Activated CD4-positive, alpha-beta T cell treated with anti-CD3 and anti-CD28 coated beads, Interleukin-2, amount 50 U/mL, for 16 hours (primary cell): Measurements from ENCODE around the gene MRPL51.
A peak's percentile ranks its signal among the peaks of the same experiment; 100 is the strongest.

ENCODE experiments used
- DNase-seq: peaks from one replicate; pipeline ENCODE4 v3.0.0-alpha.2; 2020

The MRPL51 gene

DNA sequence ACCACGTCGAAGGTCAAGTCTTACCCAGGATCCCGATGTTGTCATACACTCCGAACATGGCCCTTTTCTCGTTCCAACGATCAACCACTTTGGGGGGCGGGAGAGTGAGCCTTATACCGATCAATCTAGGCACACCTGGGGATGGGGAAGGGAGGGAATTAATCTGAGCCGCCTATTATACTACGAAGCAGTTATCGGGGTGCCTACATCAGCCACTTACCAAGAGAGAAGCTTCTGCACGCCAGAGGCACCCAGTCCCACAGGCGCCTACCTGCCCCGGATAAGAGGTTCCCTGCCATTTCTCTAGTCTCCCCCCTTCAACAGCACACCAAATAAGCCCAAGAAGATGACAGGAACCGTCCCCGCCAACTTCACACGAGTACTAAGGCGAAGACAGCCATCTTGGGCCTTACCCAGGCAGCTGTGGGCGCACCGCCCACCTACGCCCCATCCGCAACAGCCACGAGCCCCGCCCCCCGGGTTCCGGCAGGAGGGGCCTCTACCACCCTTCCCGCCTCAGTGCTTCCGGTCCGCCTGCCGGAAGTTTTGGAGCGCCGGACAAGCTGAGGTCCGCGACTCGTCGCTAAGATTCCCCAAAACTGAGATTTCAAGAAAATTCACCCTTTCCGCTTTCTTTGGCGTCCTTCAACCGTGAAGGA is at the start of gene MRPL51:
Gene MRPL51 (minus strand): TSS at position 425 of the 659 bp plus-strand sequence. CDS start 126 bp downstream, at position 299.
- peak; percentile 96 for DNase-seq

DNA sequence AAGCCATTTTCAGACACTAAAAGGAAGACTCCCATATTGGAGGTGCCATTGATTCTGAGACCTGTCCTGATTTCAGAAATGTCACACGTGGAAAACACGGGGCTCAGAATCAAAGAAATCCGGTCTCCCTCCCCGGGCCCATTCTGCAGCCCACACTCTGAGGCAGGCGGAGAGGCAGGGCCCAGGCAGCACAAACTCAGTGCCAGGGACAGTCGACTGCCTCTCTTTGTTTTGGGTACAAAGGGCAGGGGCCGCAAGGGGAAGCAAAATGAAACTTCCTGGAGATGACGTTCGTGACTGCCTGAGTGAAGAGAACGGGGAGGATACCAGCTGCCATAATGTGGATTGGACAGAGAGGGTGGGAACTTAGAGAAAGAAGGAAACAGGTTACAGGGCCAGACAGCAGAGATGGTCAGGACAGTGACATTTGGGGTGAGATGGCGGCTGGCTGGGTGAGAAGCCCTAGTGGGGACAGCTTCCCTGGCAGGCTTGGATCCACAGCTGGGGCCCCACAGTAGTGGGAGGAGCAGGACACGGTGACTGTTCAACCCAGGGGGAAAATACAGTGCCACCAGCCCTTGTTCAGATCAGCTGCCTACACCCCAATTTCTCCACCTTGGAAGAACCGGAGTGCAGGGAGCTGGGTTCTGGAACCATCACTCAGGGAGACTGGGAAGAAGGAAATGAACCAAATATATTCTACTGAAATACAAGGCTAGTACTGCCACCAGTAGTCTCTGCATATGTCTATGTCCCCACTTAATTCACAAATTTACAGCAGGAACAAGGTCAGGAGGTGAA is 49.3 kb upstream of the MRPL51 start:
- DNase-seq = no peak

DNA sequence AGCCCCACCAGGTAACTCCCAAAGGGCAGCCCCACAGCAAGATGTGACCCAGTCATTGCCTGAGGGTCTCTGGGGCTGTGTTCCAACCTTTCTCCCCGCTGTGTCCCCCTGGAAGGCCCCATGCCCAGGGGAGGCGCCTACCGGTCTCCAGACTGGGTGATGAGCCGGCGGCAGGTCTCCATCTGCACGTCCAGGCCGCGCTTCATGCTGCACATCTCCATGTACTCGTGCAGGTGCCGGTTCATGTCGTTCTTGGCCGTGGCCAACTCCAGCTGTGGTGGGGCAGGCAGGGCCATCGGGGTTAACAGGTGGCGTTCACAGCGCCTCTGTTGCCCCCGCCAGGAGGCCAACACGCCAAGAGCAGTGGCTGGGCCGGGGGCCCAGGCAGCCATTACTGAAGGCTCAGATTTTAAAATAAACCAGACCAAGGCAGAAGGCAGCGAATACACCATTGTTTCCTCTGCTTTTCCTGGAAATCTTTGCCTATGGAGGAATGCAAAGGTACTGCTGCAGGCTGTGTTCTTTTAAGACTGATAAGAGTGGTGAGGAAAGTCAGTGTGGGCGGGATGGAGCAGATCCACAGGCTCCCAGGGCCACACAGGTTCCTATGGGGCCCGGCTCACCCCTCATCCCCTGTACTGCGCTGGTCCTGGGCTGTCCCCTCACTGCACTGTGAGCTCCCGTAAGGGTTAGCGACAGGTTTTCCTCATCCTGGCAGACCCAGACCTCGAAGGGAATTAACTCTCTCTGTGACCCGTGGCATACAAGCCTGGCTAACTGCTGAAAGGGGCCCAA is 48.5 kb upstream of the MRPL51 start:
- no peak for DNase-seq

DNA sequence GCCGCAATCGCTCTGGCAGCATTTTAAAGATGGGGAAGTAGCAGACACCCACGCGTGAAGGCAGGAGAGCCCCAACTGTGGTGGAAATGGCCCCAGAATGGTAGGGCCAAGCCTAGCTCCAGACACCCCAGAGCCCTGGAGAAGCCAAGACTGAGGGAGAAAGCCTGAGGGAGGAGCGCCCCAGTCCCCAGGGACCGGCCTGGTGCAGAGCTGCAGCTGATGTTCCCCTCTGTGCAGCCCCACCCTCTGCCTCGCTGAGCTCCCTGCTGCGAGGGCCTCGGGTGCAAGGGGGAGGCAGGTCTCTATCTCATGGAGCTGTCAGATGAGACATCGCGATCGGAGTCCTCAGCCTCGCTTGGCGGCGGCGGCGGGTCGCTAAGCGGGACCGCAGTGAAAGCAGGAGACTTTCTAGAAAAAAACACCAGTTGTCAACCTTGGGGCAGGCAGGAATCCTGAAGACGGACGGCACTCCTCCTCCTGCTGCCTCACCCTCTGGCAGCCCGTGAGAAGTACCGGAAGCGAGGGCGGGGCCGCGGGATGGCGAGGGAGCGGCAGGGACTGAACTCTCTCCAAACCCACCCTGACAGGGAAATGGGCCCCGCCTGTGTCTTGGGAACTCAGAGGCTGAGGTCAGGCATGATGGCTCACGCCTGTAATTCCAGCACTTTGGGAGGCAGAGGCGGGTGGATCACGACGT is 47.3 kb upstream of the MRPL51 start:
- DNase-seq = peak; percentile 59

DNA sequence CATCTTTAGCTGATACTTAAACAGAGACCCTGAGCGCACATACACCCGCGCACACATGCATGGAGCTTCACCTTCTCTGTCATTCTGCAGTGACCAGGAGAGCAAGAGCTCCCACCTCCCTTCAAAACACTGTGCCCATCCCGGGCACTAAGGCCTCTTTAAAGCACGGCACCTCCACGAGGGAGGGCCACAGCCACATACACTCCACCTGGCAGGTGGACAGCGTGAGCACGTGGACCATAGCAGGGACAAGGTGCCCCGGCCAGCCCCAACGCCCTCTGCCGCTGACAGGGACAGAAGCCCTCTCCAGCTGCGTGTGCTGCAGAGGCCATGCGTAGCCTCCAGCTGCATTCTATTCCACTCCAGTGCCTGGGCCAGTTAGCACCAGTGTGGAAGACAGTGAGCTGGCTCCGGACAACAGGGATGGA is 46.7 kb upstream of the MRPL51 start:
- no peak for DNase-seq

DNA sequence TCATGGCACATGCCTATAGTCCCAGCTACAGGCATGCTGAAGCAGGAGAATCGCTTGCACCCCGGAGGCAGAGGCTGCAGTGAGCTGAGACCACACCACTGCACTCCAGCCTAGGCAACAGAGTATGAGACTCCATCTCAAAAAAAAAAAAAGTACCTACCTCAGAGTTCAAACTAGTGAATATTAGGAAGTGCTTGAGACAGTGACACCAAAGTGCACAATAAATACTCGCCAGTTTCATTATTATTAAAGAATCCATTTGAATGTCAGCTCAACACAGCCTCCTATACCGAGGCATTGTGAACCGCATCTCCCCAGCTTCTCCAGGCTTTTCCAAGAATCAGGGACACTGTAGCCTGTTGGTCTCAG is 46.2 kb upstream of the MRPL51 start:
- peak; percentile 44 for DNase-seq

DNA sequence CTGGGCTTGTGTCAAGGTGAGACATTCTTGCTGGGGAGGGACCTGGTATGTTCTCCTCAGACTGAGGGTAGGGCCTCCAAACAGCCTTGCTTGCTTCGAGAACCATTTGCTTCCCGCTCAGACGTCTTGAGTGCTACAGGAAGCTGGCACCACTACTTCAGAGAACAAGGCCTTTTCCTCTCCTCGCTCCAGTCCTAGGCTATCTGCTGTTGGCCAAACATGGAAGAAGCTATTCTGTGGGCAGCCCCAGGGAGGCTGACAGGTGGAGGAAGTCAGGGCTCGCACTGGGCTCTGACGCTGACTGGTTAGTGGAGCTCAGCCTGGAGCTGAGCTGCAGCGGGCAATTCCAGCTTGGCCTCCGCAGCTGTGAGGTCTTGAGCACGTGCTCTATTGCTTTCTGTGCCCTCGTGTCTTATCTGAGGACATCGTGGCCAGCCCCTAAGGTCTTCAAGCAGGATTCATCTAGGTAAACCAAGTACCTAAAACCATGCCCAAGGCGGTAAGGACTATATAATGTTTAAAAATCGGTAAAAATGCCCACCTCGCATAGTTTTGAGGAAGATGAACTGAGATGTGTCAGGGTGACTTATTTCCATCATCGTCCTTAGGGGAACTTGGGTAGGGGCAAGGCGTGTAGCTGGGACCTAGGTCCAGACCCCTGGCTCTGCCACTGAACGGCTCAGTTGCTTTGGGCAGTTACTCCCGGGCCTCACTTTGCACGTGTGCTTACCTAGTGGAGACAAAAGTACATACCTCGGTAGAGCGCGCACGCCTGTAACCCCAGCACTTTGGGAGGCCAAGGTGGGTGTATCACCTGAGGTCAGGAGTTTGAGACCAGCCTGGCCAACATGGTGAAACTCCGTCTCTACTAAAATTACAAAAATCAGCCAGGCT is 45.6 kb upstream of the MRPL51 start:
- peak; percentile 64 for DNase-seq

DNA sequence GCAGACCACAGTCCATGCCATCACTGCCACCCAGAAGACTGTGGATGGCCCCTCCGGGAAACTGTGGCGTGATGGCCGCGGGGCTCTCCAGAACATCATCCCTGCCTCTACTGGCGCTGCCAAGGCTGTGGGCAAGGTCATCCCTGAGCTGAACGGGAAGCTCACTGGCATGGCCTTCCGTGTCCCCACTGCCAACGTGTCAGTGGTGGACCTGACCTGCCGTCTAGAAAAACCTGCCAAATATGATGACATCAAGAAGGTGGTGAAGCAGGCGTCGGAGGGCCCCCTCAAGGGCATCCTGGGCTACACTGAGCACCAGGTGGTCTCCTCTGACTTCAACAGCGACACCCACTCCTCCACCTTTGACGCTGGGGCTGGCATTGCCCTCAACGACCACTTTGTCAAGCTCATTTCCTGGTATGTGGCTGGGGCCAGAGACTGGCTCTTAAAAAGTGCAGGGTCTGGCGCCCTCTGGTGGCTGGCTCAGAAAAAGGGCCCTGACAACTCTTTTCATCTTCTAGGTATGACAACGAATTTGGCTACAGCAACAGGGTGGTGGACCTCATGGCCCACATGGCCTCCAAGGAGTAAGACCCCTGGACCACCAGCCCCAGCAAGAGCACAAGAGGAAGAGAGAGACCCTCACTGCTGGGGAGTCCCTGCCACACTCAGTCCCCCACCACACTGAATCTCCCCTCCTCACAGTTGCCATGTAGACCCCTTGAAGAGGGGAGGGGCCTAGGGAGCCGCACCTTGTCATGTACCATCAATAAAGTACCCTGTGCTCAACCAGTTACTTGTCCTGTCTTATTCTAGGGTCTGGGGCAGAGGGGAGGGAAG is 44.7 kb upstream of the MRPL51 start:
- DNase-seq = peak; percentile 86

DNA sequence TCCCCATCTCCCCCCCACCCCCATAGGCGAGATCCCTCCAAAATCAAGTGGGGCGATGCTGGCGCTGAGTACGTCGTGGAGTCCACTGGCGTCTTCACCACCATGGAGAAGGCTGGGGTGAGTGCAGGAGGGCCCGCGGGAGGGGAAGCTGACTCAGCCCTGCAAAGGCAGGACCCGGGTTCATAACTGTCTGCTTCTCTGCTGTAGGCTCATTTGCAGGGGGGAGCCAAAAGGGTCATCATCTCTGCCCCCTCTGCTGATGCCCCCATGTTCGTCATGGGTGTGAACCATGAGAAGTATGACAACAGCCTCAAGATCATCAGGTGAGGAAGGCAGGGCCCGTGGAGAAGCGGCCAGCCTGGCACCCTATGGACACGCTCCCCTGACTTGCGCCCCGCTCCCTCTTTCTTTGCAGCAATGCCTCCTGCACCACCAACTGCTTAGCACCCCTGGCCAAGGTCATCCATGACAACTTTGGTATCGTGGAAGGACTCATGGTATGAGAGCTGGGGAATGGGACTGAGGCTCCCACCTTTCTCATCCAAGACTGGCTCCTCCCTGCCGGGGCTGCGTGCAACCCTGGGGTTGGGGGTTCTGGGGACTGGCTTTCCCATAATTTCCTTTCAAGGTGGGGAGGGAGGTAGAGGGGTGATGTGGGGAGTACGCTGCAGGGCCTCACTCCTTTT is 44.0 kb upstream of the MRPL51 start:
- DNase-seq = peak; percentile 33

DNA sequence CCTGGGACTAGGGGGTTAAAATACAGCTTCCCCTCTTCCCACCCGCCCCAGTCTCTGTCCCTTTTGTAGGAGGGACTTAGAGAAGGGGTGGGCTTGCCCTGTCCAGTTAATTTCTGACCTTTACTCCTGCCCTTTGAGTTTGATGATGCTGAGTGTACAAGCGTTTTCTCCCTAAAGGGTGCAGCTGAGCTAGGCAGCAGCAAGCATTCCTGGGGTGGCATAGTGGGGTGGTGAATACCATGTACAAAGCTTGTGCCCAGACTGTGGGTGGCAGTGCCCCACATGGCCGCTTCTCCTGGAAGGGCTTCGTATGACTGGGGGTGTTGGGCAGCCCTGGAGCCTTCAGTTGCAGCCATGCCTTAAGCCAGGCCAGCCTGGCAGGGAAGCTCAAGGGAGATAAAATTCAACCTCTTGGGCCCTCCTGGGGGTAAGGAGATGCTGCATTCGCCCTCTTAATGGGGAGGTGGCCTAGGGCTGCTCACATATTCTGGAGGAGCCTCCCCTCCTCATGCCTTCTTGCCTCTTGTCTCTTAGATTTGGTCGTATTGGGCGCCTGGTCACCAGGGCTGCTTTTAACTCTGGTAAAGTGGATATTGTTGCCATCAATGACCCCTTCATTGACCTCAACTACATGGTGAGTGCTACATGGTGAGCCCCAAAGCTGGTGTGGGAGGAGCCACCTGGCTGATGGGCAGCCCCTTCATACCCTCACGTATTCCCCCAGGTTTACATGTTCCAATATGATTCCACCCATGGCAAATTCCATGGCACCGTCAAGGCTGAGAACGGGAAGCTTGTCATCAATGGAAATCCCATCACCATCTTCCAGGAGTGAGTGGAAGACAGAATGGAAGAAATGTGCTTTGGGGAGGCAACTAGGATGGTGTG is 43.1 kb upstream of the MRPL51 start:
- peak; percentile 37 for DNase-seq

DNA sequence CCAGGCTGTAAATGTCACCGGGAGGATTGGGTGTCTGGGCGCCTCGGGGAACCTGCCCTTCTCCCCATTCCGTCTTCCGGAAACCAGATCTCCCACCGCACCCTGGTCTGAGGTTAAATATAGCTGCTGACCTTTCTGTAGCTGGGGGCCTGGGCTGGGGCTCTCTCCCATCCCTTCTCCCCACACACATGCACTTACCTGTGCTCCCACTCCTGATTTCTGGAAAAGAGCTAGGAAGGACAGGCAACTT is 42.6 kb upstream of the MRPL51 start:
- no peak for DNase-seq

DNA sequence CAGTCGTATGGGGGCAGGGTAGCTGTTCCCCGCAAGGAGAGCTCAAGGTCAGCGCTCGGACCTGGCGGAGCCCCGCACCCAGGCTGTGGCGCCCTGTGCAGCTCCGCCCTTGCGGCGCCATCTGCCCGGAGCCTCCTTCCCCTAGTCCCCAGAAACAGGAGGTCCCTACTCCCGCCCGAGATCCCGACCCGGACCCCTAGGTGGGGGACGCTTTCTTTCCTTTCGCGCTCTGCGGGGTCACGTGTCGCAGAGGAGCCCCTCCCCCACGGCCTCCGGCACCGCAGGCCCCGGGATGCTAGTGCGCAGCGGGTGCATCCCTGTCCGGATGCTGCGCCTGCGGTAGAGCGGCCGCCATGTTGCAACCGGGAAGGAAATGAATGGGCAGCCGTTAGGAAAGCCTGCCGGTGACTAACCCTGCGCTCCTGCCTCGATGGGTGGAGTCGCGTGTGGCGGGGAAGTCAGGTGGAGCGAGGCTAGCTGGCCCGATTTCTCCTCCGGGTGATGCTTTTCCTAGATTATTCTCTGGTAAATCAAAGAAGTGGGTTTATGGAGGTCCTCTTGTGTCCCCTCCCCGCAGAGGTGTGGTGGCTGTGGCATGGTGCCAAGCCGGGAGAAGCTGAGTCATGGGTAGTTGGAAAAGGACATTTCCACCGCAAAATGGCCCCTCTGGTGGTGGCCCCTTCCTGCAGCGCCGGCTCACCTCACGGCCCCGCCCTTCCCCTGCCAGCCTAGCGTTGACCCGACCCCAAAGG is 42.1 kb upstream of the MRPL51 start:
- DNase-seq = peak; percentile 86

DNA sequence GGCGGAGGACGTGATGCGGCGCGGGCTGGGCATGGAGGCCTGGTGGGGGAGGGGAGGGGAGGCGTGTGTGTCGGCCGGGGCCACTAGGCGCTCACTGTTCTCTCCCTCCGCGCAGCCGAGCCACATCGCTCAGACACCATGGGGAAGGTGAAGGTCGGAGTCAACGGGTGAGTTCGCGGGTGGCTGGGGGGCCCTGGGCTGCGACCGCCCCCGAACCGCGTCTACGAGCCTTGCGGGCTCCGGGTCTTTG is 41.6 kb upstream of the MRPL51 start:
- DNase-seq = no peak

DNA sequence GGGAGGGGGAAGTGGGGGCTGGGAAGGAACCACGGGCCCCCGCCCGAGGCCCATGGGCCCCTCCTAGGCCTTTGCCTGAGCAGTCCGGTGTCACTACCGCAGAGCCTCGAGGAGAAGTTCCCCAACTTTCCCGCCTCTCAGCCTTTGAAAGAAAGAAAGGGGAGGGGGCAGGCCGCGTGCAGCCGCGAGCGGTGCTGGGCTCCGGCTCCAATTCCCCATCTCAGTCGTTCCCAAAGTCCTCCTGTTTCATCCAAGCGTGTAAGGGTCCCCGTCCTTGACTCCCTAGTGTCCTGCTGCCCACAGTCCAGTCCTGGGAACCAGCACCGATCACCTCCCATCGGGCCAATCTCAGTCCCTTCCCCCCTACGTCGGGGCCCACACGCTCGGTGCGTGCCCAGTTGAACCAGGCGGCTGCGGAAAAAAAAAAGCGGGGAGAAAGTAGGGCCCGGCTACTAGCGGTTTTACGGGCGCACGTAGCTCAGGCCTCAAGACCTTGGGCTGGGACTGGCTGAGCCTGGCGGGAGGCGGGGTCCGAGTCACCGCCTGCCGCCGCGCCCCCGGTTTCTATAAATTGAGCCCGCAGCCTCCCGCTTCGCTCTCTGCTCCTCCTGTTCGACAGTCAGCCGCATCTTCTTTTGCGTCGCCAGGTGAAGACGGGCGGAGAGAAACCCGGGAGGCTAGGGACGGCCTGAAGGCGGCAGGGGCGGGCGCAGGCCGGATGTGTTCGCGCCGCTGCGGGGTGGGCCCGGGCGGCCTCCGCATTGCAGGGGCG is 41.0 kb upstream of the MRPL51 start, which contains the start of gene GAPDH:
Gene GAPDH (plus strand): TSS at position 595 of the 772 bp plus-strand sequence. CDS start 316 bp downstream, outside the sequence.
- DNase-seq = peak; percentile 97

DNA sequence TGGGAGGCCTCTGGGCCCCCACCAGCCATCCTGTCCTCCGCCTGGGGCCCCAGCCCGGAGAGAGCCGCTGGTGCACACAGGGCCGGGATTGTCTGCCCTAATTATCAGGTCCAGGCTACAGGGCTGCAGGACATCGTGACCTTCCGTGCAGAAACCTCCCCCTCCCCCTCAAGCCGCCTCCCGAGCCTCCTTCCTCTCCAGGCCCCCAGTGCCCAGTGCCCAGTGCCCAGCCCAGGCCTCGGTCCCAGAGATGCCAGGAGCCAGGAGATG is 40.5 kb upstream of the MRPL51 start:
- DNase-seq = no peak

DNA sequence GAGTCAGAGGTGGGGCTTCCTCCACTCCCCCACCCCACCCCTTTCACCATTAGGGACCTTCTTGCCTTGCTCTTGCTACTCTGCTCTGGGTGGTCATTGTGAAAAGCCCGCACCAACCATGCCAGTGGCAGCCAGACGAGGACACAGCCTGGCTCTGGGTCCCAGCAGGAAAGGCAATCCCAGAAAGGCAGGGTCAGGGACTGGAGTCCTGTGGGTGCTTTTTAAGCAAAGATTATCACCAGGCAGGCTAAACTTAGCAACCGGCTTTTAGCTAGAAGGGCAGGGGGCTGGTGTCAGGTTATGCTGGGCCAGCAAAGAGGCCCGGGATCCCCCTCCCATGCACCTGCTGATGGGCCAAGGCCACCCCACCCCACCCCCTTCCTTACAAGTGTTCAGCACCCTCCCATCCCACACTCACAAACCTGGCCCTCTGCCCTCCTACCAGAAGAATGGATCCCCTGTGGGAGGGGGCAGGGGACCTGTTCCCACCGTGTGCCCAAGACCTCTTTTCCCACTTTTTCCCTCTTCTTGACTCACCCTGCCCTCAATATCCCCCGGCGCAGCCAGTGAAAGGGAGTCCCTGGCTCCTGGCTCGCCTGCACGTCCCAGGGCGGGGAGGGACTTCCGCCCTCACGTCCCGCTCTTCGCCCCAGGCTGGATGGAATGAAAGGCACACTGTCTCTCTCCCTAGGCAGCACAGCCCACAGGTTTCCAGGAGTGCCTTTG is 40.0 kb upstream of the MRPL51 start:
- peak; percentile 65 for DNase-seq

DNA sequence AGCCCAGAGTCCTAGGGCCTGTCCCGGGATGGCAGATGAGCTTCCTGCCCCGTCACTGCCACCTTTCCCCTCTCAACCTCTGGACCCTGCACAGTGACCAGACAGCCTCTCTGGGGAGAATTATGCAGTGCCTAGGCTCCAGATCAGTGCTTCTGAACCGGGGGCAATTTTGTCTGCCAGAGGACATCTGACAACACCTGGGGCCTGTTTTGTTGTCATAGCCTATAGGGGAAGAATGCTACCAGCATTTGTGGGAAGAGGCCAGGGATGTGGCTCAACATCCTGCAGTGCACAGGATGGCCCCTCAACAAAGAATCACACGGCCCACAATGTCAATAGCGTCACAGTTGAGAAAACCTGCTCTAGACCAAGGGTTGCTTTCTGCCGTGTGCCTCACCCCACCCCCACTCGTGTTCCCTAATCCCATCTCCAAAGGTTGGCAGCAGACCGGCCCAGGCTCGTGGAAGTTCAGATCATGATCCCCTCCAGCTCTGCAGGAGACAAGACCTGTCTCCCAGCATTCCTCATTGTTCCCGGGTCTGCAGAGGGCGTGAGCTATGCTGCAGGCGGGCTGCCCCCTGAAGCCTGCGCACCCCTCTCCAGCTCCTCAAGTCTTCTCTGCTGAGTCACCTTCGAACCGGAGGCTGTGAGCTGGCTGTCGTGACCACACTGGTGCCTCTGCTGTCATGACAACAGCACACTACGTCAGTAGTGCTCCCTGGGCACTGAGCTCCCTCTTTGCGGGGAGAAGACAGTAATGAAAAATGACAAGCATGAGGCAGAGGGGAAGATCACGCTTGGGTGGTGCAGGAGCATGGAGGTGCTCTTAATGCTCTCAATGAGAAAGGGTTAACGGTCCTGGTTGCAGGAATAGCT is 39.2 kb upstream of the MRPL51 start:
- DNase-seq = peak; percentile 95
